ENCODE results near the gene DNAJC18.

- TF ChIP-seq CTCF (IDR thresholded peaks at IDR 0.05): no peak
- TF ChIP-seq POLR2A (IDR thresholded peaks at IDR 0.05): no peak
Measured at GRCh38 chr5:139408191-139408590, 31.1 kb downstream of the DNAJC18 start.

Measured in right lobe of liver (tissue), 4 donors.